Measurements from ENCODE around the gene SUMF1.

- TF ChIP-seq CTCF (IDR thresholded peaks at IDR 0.05; ENCODE audit: low read length) (no peak), EZH2 (optimal IDR thresholded peaks at IDR 0.05; ENCODE audit: low read depth, low read length) (no peak)
Observed at GRCh38 chr3:4398120-4398940, 68.7 kb downstream of the SUMF1 start.
